Loucy (cell line): ENCODE data around the gene UGT2B15.
"Not testable (repeated sequence)": the region's sequence is repeated elsewhere in the genome, so short reads cannot be mapped to it uniquely, and the experiment has no call there.

Experiments used
- CTCF ChIP-seq: fragments of 200-600 bp; sonication (generic); conservative IDR thresholded peaks from 2 replicates; pipeline ENCODE4 v1.5.1; 2014; ENCODE audit warnings: mild to moderate bottlenecking, antibody characterized with exemption, low read length
- EZH2phosphoT487 ChIP-seq: fragments of 200-600 bp; IDR thresholded peaks from 2 replicates; pipeline ENCODE4 v1.6.1; 2018; ENCODE audit warnings: antibody characterized with exemption, mild to moderate bottlenecking, moderate library complexity, borderline replicate concordance

GRCh38 chr4:68662836-68663574 is 7.4 kb downstream of the UGT2B15 start:
- not testable (repeated sequence) for TF ChIP-seq CTCF, EZH2phosphoT487
